Measurements from ENCODE around the gene PSMB3. TPM values are rescaled to one million over a fixed set of nuclear protein-coding genes. Genes with fewer than 3 reads are reported as not detected.

The PSMB3 gene
- polyA plus RNA-seq, 1 experiment, result 234 TPM

DNA sequence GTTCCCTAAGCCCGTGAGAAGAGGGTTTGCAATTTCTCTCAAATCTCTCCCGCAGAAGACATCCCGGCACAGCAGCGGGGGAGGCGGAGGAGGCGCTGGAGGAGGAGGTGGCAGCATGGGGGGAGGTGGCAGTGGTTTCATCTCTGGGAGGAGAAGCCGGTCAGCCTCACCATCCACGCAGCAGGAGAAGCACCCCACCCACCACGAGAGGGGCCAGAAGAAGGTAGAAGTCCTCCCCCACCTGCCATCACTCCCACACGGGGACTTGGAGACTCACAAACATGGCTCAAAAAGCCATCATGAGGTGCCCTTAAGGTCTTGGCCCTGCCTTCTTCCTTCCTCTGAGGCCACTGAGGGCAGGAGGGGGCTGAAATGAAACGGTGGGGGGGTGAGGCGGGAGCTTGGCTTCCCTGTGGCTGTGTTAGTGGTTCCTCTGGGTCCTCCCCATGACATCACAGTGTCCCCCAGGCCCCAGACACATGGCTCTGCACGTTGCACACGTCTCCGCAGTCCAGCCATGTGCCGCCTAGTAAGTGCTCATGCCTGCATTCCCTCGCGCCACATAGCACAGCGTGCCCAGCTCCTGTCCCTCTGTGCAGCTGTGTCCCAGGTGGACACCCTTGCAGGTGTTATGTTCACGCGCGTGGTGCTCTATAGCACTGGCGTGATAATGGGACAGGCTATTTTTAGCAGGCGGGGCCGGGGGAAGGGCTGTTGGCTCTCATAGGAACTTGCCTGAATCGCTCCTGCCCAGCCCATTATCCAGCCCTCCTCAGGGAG lies 40.6 kb upstream of the PSMB3 start:
- CTCF ChIA-PET, result no interaction called here
- no peak overlapping the region for H3K27ac ChIP-seq (ENCODE audit: low read depth, low read length)
- no peak for TF ChIP-seq CTCF (IDR thresholded peaks at IDR 0.05; ENCODE audit: low read depth, low read length)

DNA sequence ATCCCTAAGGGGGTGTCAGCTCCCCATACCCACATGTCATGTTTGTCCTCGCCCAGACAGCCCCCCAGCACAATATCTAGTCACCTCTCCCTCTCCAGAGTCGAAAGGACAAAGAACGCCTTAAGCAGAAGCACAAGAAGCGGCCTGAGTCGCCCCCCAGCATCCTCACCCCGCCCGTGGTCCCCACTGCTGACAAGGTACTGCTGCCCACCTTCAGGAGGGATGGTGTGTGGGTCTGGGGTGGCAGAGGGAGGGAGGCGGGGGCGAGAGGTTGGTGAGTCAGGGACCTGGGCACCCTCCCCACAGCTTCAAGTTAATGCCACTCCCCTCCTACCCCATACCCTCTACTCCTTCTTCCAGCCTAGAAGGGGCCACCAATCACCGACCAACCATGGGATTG lies 39.9 kb upstream of the PSMB3 start:
- DNase-seq (ENCODE audit: low read depth, low spot score), result no peak
- CTCF ChIA-PET, result no interaction called here
- no peak overlapping the region for H3K27ac ChIP-seq (ENCODE audit: low read depth, low read length)
- no peak for TF ChIP-seq CTCF (IDR thresholded peaks at IDR 0.05; ENCODE audit: low read depth, low read length)
- POLR2A ChIA-PET, result no interaction called here
- H3K9me3 ChIP-seq (ENCODE audit: control insufficient read depth, insufficient read depth, low read length), result no peaks in the 10 kb centered on the region
- no peaks in the 10 kb centered on the region for H3K27me3 ChIP-seq (ENCODE audit: control insufficient read depth, insufficient read depth, low read length)
- no peak overlapping the region for H3K4me3 ChIP-seq (ENCODE audit: low read depth, low read length)

More for the DNA sequence above, 40.6 kb upstream of the PSMB3 start:
- Histone ChIP-seq H3K27me3 (ENCODE audit: control insufficient read depth, insufficient read depth, low read length) (no peaks in the 10 kb centered on the region), H3K9me3 (ENCODE audit: control insufficient read depth, insufficient read depth, low read length) (no peaks in the 10 kb centered on the region), H3K4me3 (ENCODE audit: low read depth, low read length) (no peak overlapping the region)
- DNase-seq (ENCODE audit: low read depth, low spot score), result no peak
- POLR2A ChIA-PET, result no interaction called here

DNA sequence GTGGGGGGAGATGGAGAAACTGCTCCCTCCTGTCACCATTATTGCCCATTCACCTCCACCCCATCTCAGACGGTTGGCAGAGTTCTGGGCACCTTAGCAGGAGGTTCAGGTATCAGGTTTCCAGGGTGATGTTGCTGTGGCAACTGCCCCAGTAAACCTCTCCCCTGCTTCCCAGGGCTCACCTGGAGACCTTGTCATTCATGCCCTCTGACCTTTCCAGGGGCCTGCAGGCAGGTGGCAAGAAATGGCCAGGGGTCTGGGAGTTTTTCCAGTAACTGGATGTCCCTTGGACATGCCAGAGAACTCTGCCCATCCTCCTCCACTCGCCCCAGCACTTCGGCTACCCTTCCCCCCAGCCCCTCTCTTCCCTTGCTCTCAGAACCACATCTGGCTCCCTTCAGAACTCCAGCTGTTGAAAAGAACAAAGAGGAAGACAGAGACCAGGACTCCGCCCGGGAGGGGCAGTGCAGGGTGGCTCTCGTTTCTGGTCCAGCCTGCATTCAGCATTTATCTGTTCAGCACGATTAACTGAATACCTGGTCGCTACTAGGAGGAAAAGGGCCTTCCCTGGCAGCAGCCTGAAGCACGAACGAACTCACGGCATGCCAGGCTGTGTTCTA lies 39.0 kb upstream of the PSMB3 start:
- no peak for TF ChIP-seq CTCF (IDR thresholded peaks at IDR 0.05; ENCODE audit: low read depth, low read length)
- no peak for DNase-seq (ENCODE audit: low read depth, low spot score)
- ChIA-PET CTCF (interaction anchor here (0.6 kb wide), 1 partner anchor 22 kb away, joined by 4 read pairs; no protein-coding TSS in a partner anchor), POLR2A (no interaction called here)
- Histone ChIP-seq H3K27me3 (ENCODE audit: control insufficient read depth, insufficient read depth, low read length) (no peaks in the 10 kb centered on the region), H3K27ac (ENCODE audit: low read depth, low read length) (no peak overlapping the region), H3K9me3 (ENCODE audit: control insufficient read depth, insufficient read depth, low read length) (no peaks in the 10 kb centered on the region), H3K4me3 (ENCODE audit: low read depth, low read length) (no peak overlapping the region)

DNA sequence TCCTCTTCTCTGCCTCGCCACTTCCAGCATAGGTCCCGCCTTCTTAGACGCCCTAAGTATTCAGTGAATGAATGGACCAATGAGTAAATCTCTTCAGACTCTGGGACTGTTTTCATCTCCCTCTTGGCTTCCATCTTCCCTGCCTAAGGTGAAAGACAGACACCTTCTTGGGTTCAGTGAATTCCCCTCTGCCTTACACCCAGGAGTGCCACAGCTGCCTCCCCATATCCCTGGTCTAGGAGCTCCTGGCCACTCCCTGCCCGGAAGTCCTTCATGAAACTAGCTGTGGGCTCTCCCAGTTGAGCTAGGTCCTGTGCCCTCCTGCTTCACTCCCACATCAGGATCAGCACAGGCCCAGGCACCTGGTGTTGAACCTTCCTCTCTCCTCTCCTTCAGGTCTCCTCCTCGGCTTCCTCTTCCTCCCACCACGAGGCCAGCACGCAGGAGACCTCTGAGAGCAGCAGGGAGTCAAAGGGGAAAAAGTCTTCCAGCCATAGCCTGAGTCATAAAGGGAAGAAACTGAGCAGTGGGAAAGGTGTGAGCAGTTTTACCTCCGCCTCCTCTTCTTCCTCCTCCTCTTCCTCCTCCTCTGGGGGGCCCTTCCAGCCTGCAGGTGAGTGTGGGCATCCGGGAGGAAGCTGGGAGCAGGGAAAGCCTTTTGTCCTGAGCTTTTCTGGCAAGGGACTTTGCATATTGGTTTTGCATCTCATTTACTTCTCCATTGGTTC lies 37.2 kb upstream of the PSMB3 start:
- CTCF ChIA-PET, result no interaction called here

More for the DNA sequence above, 37.2 kb upstream of the PSMB3 start:
- Histone ChIP-seq H3K27me3 (ENCODE audit: control insufficient read depth, insufficient read depth, low read length) (no peaks in the 10 kb centered on the region), H3K27ac (ENCODE audit: low read depth, low read length) (no peak overlapping the region), H3K4me3 (ENCODE audit: low read depth, low read length) (no peak overlapping the region), H3K9me3 (ENCODE audit: control insufficient read depth, insufficient read depth, low read length) (no peaks in the 10 kb centered on the region)
- DNase-seq (ENCODE audit: low read depth, low spot score), result no peak
- no peak for TF ChIP-seq CTCF (IDR thresholded peaks at IDR 0.05; ENCODE audit: low read depth, low read length)
- POLR2A ChIA-PET, result no interaction called here
